22Rv1 (cell line): ENCODE data around the gene MYO10.
"Not testable (repeated sequence)": the region's sequence is repeated elsewhere in the genome, so short reads cannot be mapped to it uniquely, and the experiment has no call there.

Experiments
- H3K27ac ChIP-seq: fragments of 450-650 bp; 2 replicates; pipeline ENCODE4 v1.5.1; 2017
- ZFX ChIP-seq: fragments of 450-650 bp; IDR thresholded peaks from 2 replicates; pipeline ENCODE4 v1.6.1; 2017; ENCODE audit warnings: antibody characterized with exemption, borderline replicate concordance
- TF ChIP-seq, protein P1 (sequence below): fragments of 450-650 bp; IDR thresholded peaks from 2 replicates; pipeline ENCODE4 v1.5.1; 2017; ENCODE audit warnings: mild to moderate bottlenecking

The MYO10 gene

GRCh38 chr5:16849775-16850174, 86.3 kb downstream of the MYO10 start:
- H3K27ac ChIP-seq = no peak overlapping the region
- TF ChIP-seq, protein P1, sequence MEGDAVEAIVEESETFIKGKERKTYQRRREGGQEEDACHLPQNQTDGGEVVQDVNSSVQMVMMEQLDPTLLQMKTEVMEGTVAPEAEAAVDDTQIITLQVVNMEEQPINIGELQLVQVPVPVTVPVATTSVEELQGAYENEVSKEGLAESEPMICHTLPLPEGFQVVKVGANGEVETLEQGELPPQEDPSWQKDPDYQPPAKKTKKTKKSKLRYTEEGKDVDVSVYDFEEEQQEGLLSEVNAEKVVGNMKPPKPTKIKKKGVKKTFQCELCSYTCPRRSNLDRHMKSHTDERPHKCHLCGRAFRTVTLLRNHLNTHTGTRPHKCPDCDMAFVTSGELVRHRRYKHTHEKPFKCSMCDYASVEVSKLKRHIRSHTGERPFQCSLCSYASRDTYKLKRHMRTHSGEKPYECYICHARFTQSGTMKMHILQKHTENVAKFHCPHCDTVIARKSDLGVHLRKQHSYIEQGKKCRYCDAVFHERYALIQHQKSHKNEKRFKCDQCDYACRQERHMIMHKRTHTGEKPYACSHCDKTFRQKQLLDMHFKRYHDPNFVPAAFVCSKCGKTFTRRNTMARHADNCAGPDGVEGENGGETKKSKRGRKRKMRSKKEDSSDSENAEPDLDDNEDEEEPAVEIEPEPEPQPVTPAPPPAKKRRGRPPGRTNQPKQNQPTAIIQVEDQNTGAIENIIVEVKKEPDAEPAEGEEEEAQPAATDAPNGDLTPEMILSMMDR = no peak
- TF ChIP-seq ZFX = no peak

DNA sequence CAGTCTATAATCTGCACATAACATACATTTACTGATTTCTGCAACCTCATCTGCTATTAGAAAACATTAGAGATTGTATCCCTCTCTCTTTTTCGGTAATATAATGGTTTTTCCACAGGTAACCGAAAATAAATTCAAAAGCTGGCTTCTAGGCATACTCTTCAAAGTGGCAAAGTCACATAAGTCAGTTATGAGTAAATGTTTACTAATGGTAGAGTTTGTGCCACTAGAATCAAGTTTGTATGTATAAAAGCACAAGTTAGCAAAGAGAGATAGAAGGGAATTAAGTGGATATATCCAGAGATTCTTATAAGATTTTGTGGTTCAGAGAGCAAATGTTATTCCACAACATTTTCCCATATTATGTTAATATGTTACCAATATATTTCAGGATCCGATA, 86.9 kb downstream of the MYO10 start:
- no peak overlapping the region for H3K27ac ChIP-seq
- no peak for TF ChIP-seq ZFX
- TF ChIP-seq, protein P1 = no peak

DNA sequence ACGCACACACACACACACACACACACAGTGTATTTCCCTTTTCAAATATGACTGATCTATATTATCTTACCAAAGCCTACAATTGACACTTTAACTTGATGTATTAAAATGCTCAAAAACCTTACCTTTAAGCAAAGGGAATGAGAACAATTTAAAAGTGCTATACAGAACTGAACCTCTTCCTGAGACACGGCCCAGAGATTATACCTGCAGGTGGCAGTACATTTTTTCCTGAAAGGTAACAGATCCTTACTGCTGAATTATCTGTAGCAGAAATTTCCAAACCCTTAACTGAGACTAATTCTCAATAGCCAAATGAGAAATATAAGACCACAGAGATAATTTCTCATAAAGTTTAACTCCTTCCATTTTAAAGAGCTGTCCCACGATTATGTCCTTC, 91.1 kb downstream of the MYO10 start:
- no peak overlapping the region for H3K27ac ChIP-seq
- TF ChIP-seq, protein P1 = peak; percentile 32
- TF ChIP-seq ZFX = no peak

DNA sequence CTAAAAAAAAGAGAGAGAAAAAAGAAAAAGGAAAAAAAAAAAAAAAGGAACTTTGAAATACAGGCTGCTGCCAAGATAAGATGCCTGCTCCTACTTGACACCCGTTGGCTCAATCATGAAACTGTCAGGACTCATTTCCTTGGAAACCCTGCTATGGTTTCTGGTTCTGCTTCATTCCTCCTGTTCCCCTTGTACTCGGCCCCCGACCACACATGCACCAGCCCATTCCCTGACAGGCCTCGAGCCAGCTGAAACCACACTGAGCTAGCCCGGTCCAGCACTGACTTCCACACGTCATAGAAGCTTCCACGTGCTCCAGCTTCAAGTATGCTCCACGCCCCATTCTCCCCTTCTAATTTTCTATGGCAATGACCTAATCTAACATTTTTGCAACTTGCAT, 93.2 kb downstream of the MYO10 start:
- no peak overlapping the region for H3K27ac ChIP-seq
- TF ChIP-seq, protein P1 = no peak
- no peak for TF ChIP-seq ZFX

- H3K27ac ChIP-seq = no peak overlapping the region
- TF ChIP-seq, protein P1 = no peak
- TF ChIP-seq ZFX = no peak
Observed at GRCh38 chr5:16841416-16841815, 94.7 kb downstream of the MYO10 start.

DNA sequence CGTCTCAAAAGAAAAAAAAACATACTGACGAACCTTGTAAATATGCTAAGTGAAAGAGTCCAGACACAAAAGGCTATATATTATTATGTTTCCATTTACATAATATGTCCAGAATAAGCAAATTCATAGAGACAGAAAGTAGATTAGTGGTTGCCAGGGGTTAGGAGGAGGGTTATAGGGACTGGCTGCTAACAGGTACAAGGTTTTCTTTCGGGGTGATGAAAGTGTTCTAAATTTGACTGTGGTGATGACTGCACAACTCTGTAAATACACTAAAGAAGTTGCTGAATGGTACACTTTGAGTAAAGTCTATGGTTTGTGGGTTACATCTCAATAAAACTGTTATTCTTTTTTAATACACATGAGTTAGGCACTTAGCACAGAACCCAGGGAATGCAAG, 98.8 kb downstream of the MYO10 start:
- H3K27ac ChIP-seq = no peak overlapping the region
- TF ChIP-seq, protein P1 = no peak
- TF ChIP-seq ZFX = no peak

DNA sequence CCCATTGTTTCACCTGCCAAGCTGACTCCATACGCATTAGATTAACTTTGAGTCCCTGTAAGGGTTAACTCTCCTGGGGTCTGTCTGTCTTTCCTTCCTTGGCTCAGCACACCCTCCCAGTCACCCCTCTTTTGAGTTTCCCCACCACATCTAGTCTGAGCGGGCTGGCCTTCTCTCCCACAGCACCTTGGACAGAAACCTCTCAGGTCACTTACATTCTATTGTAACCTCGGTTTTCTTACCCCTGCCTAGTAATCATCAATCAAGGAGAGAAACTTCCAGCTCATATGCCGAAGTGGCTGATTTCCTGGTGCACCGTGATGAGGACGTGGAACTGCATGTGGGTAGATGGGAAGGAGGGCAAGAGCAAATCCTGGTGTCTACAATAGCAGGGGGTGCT, 102.1 kb downstream of the MYO10 start:
- H3K27ac ChIP-seq = no peak overlapping the region
- TF ChIP-seq, protein P1 = no peak
- TF ChIP-seq ZFX = no peak

GRCh38 chr5:16831326-16831725, 104.8 kb downstream of the MYO10 start:
- not testable (repeated sequence) for H3K27ac ChIP-seq
